NT2/D1 (cell line): Measurements from ENCODE around the gene NADSYN1.

Source experiments
- YY1 ChIP-seq: IDR thresholded peaks from 2 replicates; pipeline ENCODE4 v1.6.1; 2011; ENCODE audit not compliant: insufficient read length, insufficient read depth
- ZNF274 ChIP-seq: IDR thresholded peaks from 2 replicates; pipeline ENCODE4 v1.6.1; 2011; ENCODE audit warnings: mild to moderate bottlenecking, low read depth, low read length

DNA sequence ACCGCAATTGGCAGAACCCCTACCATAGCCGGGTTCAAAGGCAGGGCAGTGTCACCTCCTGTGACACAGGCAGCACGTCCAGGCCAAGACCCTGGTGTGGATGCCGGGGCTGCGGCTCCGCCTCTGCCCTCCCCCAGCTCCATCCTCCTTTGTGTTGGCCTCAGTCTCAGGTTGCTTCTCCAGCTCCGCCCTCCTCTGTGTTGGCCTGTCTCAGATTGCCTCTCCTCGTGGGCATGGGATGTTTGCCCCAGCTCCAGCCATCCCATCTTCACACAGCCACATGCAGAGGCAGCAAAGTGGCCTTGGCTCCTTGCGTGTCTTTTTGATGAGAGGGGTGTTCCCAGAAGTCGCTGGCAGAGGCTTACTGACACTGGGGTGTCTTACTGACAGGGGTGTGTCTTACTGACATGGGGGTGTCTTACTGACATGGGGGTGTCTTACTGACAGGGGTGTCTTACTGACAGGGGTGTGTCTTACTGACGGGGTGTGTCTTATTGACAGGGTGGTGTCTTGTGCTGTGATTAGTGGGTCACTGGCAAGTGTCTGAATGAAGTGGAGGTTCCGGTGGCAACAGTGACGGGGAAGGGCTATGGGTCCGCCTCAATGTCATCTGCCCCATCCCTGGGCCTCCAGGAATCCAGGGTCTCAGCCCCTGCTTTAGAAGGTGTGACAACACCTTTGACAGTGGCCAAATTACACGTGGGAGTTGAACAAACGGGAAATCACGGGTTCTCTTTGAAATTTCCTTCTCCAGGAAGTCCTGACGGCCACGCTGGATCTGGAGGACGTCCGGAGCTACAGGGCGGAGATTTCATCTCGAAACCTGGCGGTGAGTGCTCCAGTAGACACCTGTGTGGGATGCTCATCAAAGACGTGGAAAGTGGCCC is 24.9 kb downstream of the NADSYN1 start:
- no peak for TF ChIP-seq YY1
- TF ChIP-seq ZNF274: no peak
